ENCODE measurements around the gene SF3A2. TPM values are rescaled to one million over a fixed set of nuclear protein-coding genes. Genes with fewer than 3 reads are reported as not detected.

The SF3A2 gene
- total RNA-seq, 1 experiment from 2014 or later: 184 TPM

DNA sequence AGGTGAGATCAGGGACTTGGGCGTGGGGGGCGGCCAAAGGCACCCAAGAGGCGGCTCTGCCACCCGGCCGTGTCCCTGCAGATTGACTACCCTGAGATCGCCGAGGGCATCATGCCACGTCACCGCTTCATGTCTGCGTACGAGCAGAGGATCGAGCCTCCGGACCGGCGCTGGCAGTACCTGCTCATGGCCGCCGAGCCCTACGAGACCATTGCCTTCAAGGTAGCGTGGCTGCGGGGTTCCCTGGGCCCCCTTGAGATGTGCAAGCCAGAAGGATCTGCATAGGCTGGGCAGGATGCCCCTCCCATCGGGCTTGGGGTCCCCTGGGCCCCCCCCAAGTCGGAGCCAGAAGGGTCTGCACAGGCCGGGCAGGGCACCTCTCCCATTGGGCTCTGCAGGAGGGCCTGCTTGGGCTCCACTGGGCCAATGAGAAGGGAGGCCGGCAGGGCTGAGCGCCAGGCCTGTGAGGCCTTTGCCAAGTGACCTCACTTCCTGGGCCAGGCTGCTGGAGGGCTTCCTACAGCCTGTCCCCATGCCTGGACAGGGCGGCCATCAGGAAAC, 10.3 kb downstream of the SF3A2 start:
- no peak for DNase-seq (ENCODE audit: low spot score)
- Mint-ChIP-seq H3K36me3 (peaks cover 18% of the 10 kb centered on the region), H3K4me3 (no peak overlapping the region)

More for the DNA sequence above, 10.3 kb downstream of the SF3A2 start:
- ChIA-PET CTCF (interaction anchor here (1.0 kb wide), 1 partner anchor 15 kb away, joined by 4 read pairs; no protein-coding TSS in a partner anchor), POLR2A (no interaction called here)
- no peaks in the 10 kb centered on the region for H3K9me3 Mint-ChIP-seq
- TF ChIP-seq ZNF317 (CRISPR knock-in tag; IDR thresholded peaks at IDR 0.05; ENCODE audit: borderline replicate concordance, low read depth): no peak
- no peak for TF ChIP-seq MLX (CRISPR knock-in tag; IDR thresholded peaks at IDR 0.05)
- no peak for TF ChIP-seq ZNF219 (CRISPR knock-in tag; IDR thresholded peaks at IDR 0.05; ENCODE audit: borderline replicate concordance)
- TF ChIP-seq PREB (CRISPR knock-in tag; IDR thresholded peaks at IDR 0.05; ENCODE audit: borderline replicate concordance): no peak
- TF ChIP-seq NR2C2 (CRISPR knock-in tag; IDR thresholded peaks at IDR 0.05): no peak
- no peak for TF ChIP-seq STAT6 (CRISPR knock-in tag; conservative IDR thresholded peaks at IDR 0.05; ENCODE audit: low read depth)
- TF ChIP-seq ERG (CRISPR knock-in tag; IDR thresholded peaks at IDR 0.05): no peak
- TF ChIP-seq, protein P1, sequence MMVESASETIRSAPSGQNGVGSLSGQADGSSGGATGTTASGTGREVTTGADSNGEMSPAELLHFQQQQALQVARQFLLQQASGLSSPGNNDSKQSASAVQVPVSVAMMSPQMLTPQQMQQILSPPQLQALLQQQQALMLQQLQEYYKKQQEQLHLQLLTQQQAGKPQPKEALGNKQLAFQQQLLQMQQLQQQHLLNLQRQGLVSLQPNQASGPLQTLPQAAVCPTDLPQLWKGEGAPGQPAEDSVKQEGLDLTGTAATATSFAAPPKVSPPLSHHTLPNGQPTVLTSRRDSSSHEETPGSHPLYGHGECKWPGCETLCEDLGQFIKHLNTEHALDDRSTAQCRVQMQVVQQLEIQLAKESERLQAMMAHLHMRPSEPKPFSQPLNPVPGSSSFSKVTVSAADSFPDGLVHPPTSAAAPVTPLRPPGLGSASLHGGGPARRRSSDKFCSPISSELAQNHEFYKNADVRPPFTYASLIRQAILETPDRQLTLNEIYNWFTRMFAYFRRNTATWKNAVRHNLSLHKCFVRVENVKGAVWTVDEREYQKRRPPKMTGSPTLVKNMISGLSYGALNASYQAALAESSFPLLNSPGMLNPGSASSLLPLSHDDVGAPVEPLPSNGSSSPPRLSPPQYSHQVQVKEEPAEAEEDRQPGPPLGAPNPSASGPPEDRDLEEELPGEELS (CRISPR knock-in tag; IDR thresholded peaks at IDR 0.05): no peak
- no peak for TF ChIP-seq IRF2 (CRISPR knock-in tag; IDR thresholded peaks at IDR 0.05; ENCODE audit: borderline replicate concordance, low read depth)
- TF ChIP-seq, protein P2, sequence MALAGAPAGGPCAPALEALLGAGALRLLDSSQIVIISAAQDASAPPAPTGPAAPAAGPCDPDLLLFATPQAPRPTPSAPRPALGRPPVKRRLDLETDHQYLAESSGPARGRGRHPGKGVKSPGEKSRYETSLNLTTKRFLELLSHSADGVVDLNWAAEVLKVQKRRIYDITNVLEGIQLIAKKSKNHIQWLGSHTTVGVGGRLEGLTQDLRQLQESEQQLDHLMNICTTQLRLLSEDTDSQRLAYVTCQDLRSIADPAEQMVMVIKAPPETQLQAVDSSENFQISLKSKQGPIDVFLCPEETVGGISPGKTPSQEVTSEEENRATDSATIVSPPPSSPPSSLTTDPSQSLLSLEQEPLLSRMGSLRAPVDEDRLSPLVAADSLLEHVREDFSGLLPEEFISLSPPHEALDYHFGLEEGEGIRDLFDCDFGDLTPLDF (CRISPR knock-in tag; IDR thresholded peaks at IDR 0.05): no peak
- TF ChIP-seq, protein P3, sequence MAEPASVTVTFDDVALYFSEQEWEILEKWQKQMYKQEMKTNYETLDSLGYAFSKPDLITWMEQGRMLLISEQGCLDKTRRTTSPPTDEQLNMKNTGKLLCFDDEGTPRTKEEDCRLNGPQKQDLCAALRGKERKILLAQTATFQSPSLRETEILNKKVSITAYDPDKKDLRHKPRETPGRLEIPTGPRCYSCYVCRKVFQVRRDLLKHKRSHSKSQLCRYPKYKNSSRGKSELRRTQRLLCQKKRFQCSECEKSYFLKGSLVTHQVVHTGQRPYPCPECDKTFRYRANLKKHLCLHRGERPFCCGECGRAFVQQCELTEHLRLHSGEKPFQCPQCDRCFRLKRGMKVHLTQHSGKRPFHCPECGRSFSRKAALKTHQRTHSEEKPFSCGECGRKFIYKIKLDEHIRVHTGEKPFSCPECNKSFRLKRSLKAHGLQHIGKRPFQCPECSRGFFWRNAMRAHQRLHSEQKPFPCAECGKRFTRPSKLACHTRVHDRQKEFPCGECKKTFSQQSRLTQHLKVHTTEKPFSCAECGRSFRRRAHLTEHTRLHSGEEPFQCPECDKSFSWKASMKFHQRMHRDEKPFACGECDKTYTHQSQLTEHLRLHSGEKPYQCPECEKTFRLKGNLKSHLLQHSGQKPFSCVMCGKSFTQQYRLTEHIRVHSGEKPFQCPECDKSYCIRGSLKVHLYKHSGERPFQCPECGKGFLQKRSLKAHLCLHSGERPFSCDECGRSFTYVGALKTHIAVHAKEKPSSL (CRISPR knock-in tag; conservative IDR thresholded peaks at IDR 0.05): no peak
- no peak for TF ChIP-seq GRHL2 (CRISPR knock-in tag; IDR thresholded peaks at IDR 0.05; ENCODE audit: insufficient replicate concordance, severe bottlenecking)
- no peak overlapping the region for H3K27ac Mint-ChIP-seq
- H3K4me1 Mint-ChIP-seq: no peaks in the 10 kb centered on the region
- peaks cover 12% of the 10 kb centered on the region for H3K27me3 Mint-ChIP-seq (ENCODE audit: low read depth)
- no peak for ATAC-seq
